Measurements from ENCODE around the gene PATE2. TPM values are rescaled to one million over a fixed set of nuclear protein-coding genes. Genes with fewer than 3 reads are reported as not detected.

PATE2 gene
- total RNA-seq, 1 donor from 2014 or later, result not detected

GRCh38 chr11:125728969-125729368, 49.7 kb downstream of the PATE2 start:
- DNase-seq (ENCODE audit: low spot score), result no peak
- intact Hi-C loops (cut with DNase I), result no loop called here

Other genes starting within 250 kb of the PATE2 start
- gene EI24, start 209.4 kb downstream of the PATE2 start, total RNA-seq, result 43.3 TPM
- 57.8 TPM for gene STT3A, start 186.0 kb downstream of the PATE2 start, total RNA-seq
- gene CHEK1, start 153.7 kb downstream of the PATE2 start, total RNA-seq, result 1.7 TPM
- gene ACRV1, start 98.0 kb downstream of the PATE2 start, total RNA-seq, result not detected
- not detected for gene PATE1, start 32.5 kb downstream of the PATE2 start, total RNA-seq
- not detected for gene PATE3, start 9.3 kb upstream of the PATE2 start, total RNA-seq
- gene PATE4, start 54.5 kb upstream of the PATE2 start, total RNA-seq, result not detected
- 2.3 TPM for gene HYLS1, start 108.8 kb upstream of the PATE2 start, total RNA-seq
- gene PUS3, start 124.4 kb upstream of the PATE2 start, total RNA-seq, result 7.1 TPM
- not detected for gene DDX25, start 125.7 kb upstream of the PATE2 start, total RNA-seq
- not detected for gene VSIG10L2, start 167.2 kb upstream of the PATE2 start, total RNA-seq

All from cardiac septum (tissue), 1 donor.